ENCODE measurements around the gene CD55. TPM values are rescaled to one million over a fixed set of nuclear protein-coding genes. Genes with fewer than 3 reads are reported as not detected.

CD55 gene
- total and polyA plus RNA-seq, 2 experiments from 2014 or later, result 16.7 to 18.5 TPM

GRCh38 chr1:207344221-207344620, 22.7 kb downstream of the CD55 start:
- Histone ChIP-seq H3K27ac (ENCODE audit: low read depth) (no peak overlapping the region), H2AFZ (no peak overlapping the region), H3K36me3 (ENCODE audit: insufficient read depth) (peaks cover 8% of the 10 kb centered on the region; the same call in 1 of the 2 replicates), H4K20me1 (replicated peaks; ENCODE audit: insufficient read depth) (no peaks in the 10 kb centered on the region), H3K27me3 (ENCODE audit: insufficient read depth) (no peaks in the 10 kb centered on the region), H3K4me2 (no peak overlapping the region), H3F3A (replicated peaks; ENCODE audit: low read depth) (no peaks in the 10 kb centered on the region), H3K79me2 (replicated peaks; ENCODE audit: insufficient read depth) (0 out of 2 replicates have a peak, but pooled peaks cover 3% of the 10 kb centered on the region), H3K9me2 (ENCODE audit: insufficient read depth) (no peaks in the 10 kb centered on the region), H3K4me1 (ENCODE audit: insufficient read depth) (no peaks in the 10 kb centered on the region), H3K4me3 (no peak overlapping the region)
- H3K9me3 Mint-ChIP-seq, result 0 out of 3 replicates have a peak, but pooled peaks cover under 1% of the 10 kb centered on the region
- no peak for ATAC-seq
- TF ChIP-seq ETS1 (IDR thresholded peaks at IDR 0.05) (no peak), CTCF (conservative IDR thresholded peaks at IDR 0.05; ENCODE audit: low read depth in 2 of 2) (no peak), EZH2phosphoT487 (IDR thresholded peaks at IDR 0.05; ENCODE audit: unreplicated experiment) (no peak), ZNF462 (CRISPR knock-in tag; IDR thresholded peaks at IDR 0.05) (no peak), REST (IDR thresholded peaks at IDR 0.05; ENCODE audit: unreplicated experiment) (no peak), ZNF331 (CRISPR knock-in tag; IDR thresholded peaks at IDR 0.05; ENCODE audit: low read depth) (no peak), EZH2 (IDR thresholded peaks at IDR 0.05; ENCODE audit: low read depth, unreplicated experiment) (no peak), POLR2AphosphoS5 (IDR thresholded peaks at IDR 0.05; ENCODE audit: low read depth) (no peak), STAT1 (IDR thresholded peaks at IDR 0.05; ENCODE audit: unreplicated experiment) (no peak), JUNB (IDR thresholded peaks at IDR 0.05; ENCODE audit: unreplicated experiment) (no peak), NANOG (IDR thresholded peaks at IDR 0.05; ENCODE audit: borderline replicate concordance) (no peak), ZNF114 (CRISPR knock-in tag; IDR thresholded peaks at IDR 0.05) (no peak), CREB1 (CRISPR knock-in tag; IDR thresholded peaks at IDR 0.05; ENCODE audit: low read depth) (no peak)
- DNase-seq (ENCODE audit: low spot score), result no peak
- H3K4me1 Mint-ChIP-seq, result peaks cover 5% of the 10 kb centered on the region; the same call in 2 of the 3 replicates
- no peak overlapping the region for H3K4me3 Mint-ChIP-seq
- no peak overlapping the region; the same call in 1 of the 2 replicates for H3K27ac Mint-ChIP-seq
- H3K36me3 Mint-ChIP-seq (ENCODE audit: low read depth), result peaks cover 35% of the 10 kb centered on the region
- H3K27me3 Mint-ChIP-seq (ENCODE audit: insufficient read depth, low read depth, poor library complexity), result peaks cover 1% of the 10 kb centered on the region

All from GM23338 (cell line).